SK-N-SH (cell line): Measurements from ENCODE around the gene CNDP2. TPM values are rescaled to one million over a fixed set of nuclear protein-coding genes. Genes with fewer than 3 reads are reported as not detected.

Experiments used
- CTCF ChIA-PET: fragments of 300-600, 350-600 bp; formaldehyde crosslinking; extraction: SDS; loops from one replicate; lab custom pipeline; 2021; lab: Yijun Ruan, JAX
- POLR2A ChIA-PET: fragments of 350-600 bp; sonication (Branson Sonifier 250); formaldehyde crosslinking; extraction: SDS; loops from one replicate; lab custom pipeline; 2020; ENCODE audit warnings: antibody characterized with exemption, inconsistent platforms; lab: Yijun Ruan, JAX
- DNase-seq: peaks from one replicate; pipeline ENCODE4 v3.0.0; 2012
- H2AFZ ChIP-seq: fragments of 200-600 bp; sonication (generic); 2 replicates; pipeline ENCODE4 v1.8.1; 2016; ENCODE audit warnings: antibody characterized with exemption, mild to moderate bottlenecking, low read depth
- H3F3A ChIP-seq: fragments of 200-600 bp; sonication (generic); replicated peaks from 2 replicates; pipeline ENCODE3; 2016; ENCODE audit warnings: antibody characterized with exemption, mild to moderate bottlenecking; ENCODE audit not compliant: insufficient read depth
- H3K27ac ChIP-seq, 2 experiments: fragments of 200-500 bp in 1 of 2; fragments of 200-600 bp in 1 of 2; sonication (Bioruptor generic) in 1 of 2; sonication (generic), shearing (Covaris generic) in 1 of 2; 2 replicates each; pipeline versions ENCODE4 v1.5.1 to v1.6.1; 2014 to 2016; ENCODE audit warnings: low read depth in 2 of 2, inconsistent platforms in 1 of 2, low read length in 1 of 2, mild to moderate bottlenecking in 1 of 2, mixed read lengths in 1 of 2
- H3K27me3 ChIP-seq: fragments of 200-600 bp; sonication (generic), shearing (Covaris generic); 2 replicates; pipeline ENCODE4 v1.6.1; 2016; ENCODE audit warnings: mixed run types; ENCODE audit not compliant: insufficient read depth
- H3K36me3 ChIP-seq, 2 experiments: fragments of 200-500 bp in 1 of 2; fragments of 200-600 bp in 1 of 2; sonication (Bioruptor generic) in 1 of 2; sonication (generic) in 1 of 2; replicated peaks in 1 of 2; 2 replicates each; pipeline versions ENCODE3 to v1.5.1; 2014 to 2016; ENCODE audit warnings: low read length in 1 of 2, mild to moderate bottlenecking in 1 of 2; ENCODE audit not compliant: insufficient read depth in 2 of 2, control insufficient read depth in 1 of 2
- H3K4me1 ChIP-seq, 2 experiments: fragments of 200-500 bp in 1 of 2; fragments of 200-600 bp in 1 of 2; sonication (Bioruptor generic) in 1 of 2; sonication (generic), shearing (Covaris generic) in 1 of 2; 2 replicates each; pipeline versions ENCODE4 v1.5.1 to v1.6.1; 2014 to 2016; ENCODE audit warnings: low read depth in 1 of 2, low read length in 1 of 2, mixed run types in 1 of 2; ENCODE audit not compliant: insufficient read depth in 2 of 2, control insufficient read depth in 1 of 2
- H3K4me2 ChIP-seq: fragments of 200-600 bp; sonication (generic), shearing (Covaris generic); 2 replicates; pipeline ENCODE4 v1.6.1; 2017; ENCODE audit warnings: mixed run types
- H3K4me3 ChIP-seq, 2 experiments: fragments of 200-500 bp in 1 of 2; fragments of 200-600 bp in 1 of 2; sonication (Bioruptor generic) in 1 of 2; sonication (generic), shearing (Covaris generic) in 1 of 2; 2 replicates each; pipeline versions ENCODE4 v1.5.1 to v1.8.1; 2014 to 2016; ENCODE audit warnings: low read depth in 2 of 2, inconsistent platforms in 1 of 2, low read length in 1 of 2, mild to moderate bottlenecking in 1 of 2, mixed read lengths in 1 of 2, moderate library complexity in 1 of 2
- H3K79me2 ChIP-seq: fragments of 200-600 bp; sonication (generic); 2 replicates; pipeline ENCODE4 v1.8.1; 2017; ENCODE audit warnings: mild to moderate bottlenecking; ENCODE audit not compliant: insufficient read depth
- H3K9ac ChIP-seq: fragments of 200-600 bp; sonication (generic); 2 replicates; pipeline ENCODE4 v1.6.1; 2017; ENCODE audit warnings: mixed run types
- H3K9me2 ChIP-seq: fragments of 200-600 bp; sonication (generic); 2 replicates; pipeline ENCODE4 v1.6.1; 2017; ENCODE audit warnings: mixed run types
- H3K9me3 ChIP-seq: fragments of 200-600 bp; sonication (generic); 2 replicates; pipeline ENCODE4 v1.6.1; 2017; ENCODE audit warnings: mixed run types, mild to moderate bottlenecking, moderate library complexity
- H4K20me1 ChIP-seq: fragments of 200-600 bp; sonication (generic); 2 replicates; pipeline ENCODE4 v1.6.1; 2017; ENCODE audit warnings: mild to moderate bottlenecking, mixed run types; ENCODE audit not compliant: insufficient read depth
- ELF1 ChIP-seq: IDR thresholded peaks from 2 replicates; pipeline ENCODE4 v1.4.0; 2012
- FOSL2 ChIP-seq: IDR thresholded peaks from 2 replicates; pipeline ENCODE4 v1.4.0; 2012; ENCODE audit warnings: low read depth, mild to moderate bottlenecking, moderate library complexity, borderline replicate concordance
- FOXJ3 ChIP-seq: sonication (generic); formaldehyde crosslinking; IDR thresholded peaks from 2 replicates; pipeline ENCODE4 v1.5.1; 2020; ENCODE audit warnings: mild to moderate bottlenecking, missing genetic modification reagents
- FOXM1 ChIP-seq: IDR thresholded peaks from 2 replicates; pipeline ENCODE4 v1.4.0; 2012; ENCODE audit warnings: low read depth, mild to moderate bottlenecking
- GABPA ChIP-seq: IDR thresholded peaks from 2 replicates; pipeline ENCODE4 v1.4.0; 2012; ENCODE audit warnings: low read depth, mild to moderate bottlenecking
- GATA2 ChIP-seq: sonication (generic); formaldehyde crosslinking; IDR thresholded peaks from 2 replicates; pipeline ENCODE4 v1.5.0; 2020; ENCODE audit warnings: mild to moderate bottlenecking, missing genetic modification reagents
- MXI1 ChIP-seq: IDR thresholded peaks from 2 replicates; pipeline ENCODE4 v1.6.1; 2012; ENCODE audit warnings: mild to moderate bottlenecking, low read depth, low read length, improper control_type of control experiment
- NFIC ChIP-seq: IDR thresholded peaks from 2 replicates; pipeline ENCODE4 v1.4.0; 2012; ENCODE audit warnings: borderline replicate concordance
- POLR2AphosphoS5 ChIP-seq: IDR thresholded peaks from 2 replicates; pipeline ENCODE4 v1.6.1; 2012; ENCODE audit warnings: low read depth, low read length
- RXRA ChIP-seq: IDR thresholded peaks from 2 replicates; pipeline ENCODE4 v1.4.0; 2012; ENCODE audit warnings: low read depth, mild to moderate bottlenecking, borderline replicate concordance
- SMC3 ChIP-seq: IDR thresholded peaks from 2 replicates; pipeline ENCODE4 v1.6.1; 2012; ENCODE audit warnings: low read depth, low read length, improper control_type of control experiment
- TCF12 ChIP-seq: IDR thresholded peaks from 2 replicates; pipeline ENCODE4 v1.4.0; 2012
- USF2 ChIP-seq: fragments of 150-350 bp; IDR thresholded peaks from 2 replicates; pipeline ENCODE4 v1.6.1; 2017; ENCODE audit warnings: antibody characterized with exemption, low read length, low read depth, borderline replicate concordance
- YY1 ChIP-seq: IDR thresholded peaks from 2 replicates; pipeline ENCODE4 v1.4.0; 2012; ENCODE audit warnings: low read depth, mild to moderate bottlenecking
- WGBS: methylation state at CpG from one replicate; pipeline ENCODE4 v1.1.6; 2017; ENCODE audit warnings: low lambda C conversion rate; 5-methylcytosine and 5-hydroxymethylcytosine counted together
- polyA plus RNA-seq, 3 experiments: library from polyadenylated mRNA; depleted of rRNA; stranded (reverse); fragments of >200 nt; gene quantifications; 2 replicates each; pipeline ENCODE4 v1.2.3, GENCODE V29; 2012
- TF ChIP-seq, protein P1 (sequence below): fragments of 150-350 bp; IDR thresholded peaks from 2 replicates; pipeline ENCODE4 v1.6.1; 2016; ENCODE audit warnings: mild to moderate bottlenecking, low read depth, low read length

The CNDP2 gene
- polyA plus RNA-seq, 1 of the 3 experiments (the other 2 are of a cell fraction): 78.5 TPM

GRCh38 chr18:74453642-74454198 is 42.4 kb upstream of the CNDP2 start:
- no peak overlapping the region for H3K4me3 ChIP-seq
- H2AFZ ChIP-seq: no peak overlapping the region
- H3K27ac ChIP-seq: no peak overlapping the region
- ChIA-PET POLR2A (no interaction called here), CTCF (interaction anchor here (1.4 to 1.6 kb wide), 2 partner anchors 8 to 38 kb away, joined by 3 to 4 read pairs; no protein-coding TSS in a partner anchor)
- DNase-seq: no peak
- WGBS: 13% methylated on average over 5 of the region's 6 CpGs
- no peaks in the 10 kb centered on the region for H3K9me2 ChIP-seq
- no peaks in the 10 kb centered on the region for H4K20me1 ChIP-seq
- no peaks in the 10 kb centered on the region for H3K79me2 ChIP-seq
- H3K9me3 ChIP-seq: no peaks in the 10 kb centered on the region
- no peaks in the 10 kb centered on the region for H3K4me1 ChIP-seq
- H3K36me3 ChIP-seq: no peaks in the 10 kb centered on the region
- H3K4me2 ChIP-seq: no peak overlapping the region
- H3F3A ChIP-seq: no peaks in the 10 kb centered on the region
- H3K27me3 ChIP-seq: peaks cover 94% of the 10 kb centered on the region
- no peak for TF ChIP-seq NFIC
- no peak for TF ChIP-seq FOSL2
- TF ChIP-seq MXI1: no peak
- TF ChIP-seq, protein P1, sequence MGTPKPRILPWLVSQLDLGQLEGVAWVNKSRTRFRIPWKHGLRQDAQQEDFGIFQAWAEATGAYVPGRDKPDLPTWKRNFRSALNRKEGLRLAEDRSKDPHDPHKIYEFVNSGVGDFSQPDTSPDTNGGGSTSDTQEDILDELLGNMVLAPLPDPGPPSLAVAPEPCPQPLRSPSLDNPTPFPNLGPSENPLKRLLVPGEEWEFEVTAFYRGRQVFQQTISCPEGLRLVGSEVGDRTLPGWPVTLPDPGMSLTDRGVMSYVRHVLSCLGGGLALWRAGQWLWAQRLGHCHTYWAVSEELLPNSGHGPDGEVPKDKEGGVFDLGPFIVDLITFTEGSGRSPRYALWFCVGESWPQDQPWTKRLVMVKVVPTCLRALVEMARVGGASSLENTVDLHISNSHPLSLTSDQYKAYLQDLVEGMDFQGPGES: no peak
- TF ChIP-seq TCF12: no peak
- TF ChIP-seq YY1: no peak
- TF ChIP-seq GATA2: no peak
- no peak for TF ChIP-seq POLR2AphosphoS5
- TF ChIP-seq FOXJ3 (CRISPR knock-in tag): no peak
- H3K9ac ChIP-seq: no peak overlapping the region

GRCh38 chr18:74454279-74454751 is 41.8 kb upstream of the CNDP2 start:
- H3F3A ChIP-seq: no peaks in the 10 kb centered on the region
- no peak overlapping the region for H2AFZ ChIP-seq
- H3K27me3 ChIP-seq: peaks cover 93% of the 10 kb centered on the region
- no peaks in the 10 kb centered on the region for H3K4me1 ChIP-seq
- H3K9me2 ChIP-seq: no peaks in the 10 kb centered on the region
- POLR2A ChIA-PET: no interaction called here
- H3K27ac ChIP-seq: no peak overlapping the region
- H4K20me1 ChIP-seq: no peaks in the 10 kb centered on the region
- WGBS: 29% methylated on average over 3 of the region's 9 CpGs
- no peaks in the 10 kb centered on the region for H3K79me2 ChIP-seq
- H3K9ac ChIP-seq: no peak overlapping the region
- no peaks in the 10 kb centered on the region for H3K9me3 ChIP-seq
- H3K4me3 ChIP-seq: no peak overlapping the region
- no peak for TF ChIP-seq NFIC
- TF ChIP-seq RXRA: no peak
- TF ChIP-seq USF2: no peak
- TF ChIP-seq SMC3: no peak
- TF ChIP-seq GABPA: no peak
- TF ChIP-seq FOXM1: no peak
- no peak for TF ChIP-seq ELF1
- CTCF ChIA-PET: interaction anchor here (1.6 kb wide), 1 partner anchor 9 kb away, joined by 3 read pairs; no protein-coding TSS in a partner anchor
- no peak for DNase-seq
- H3K36me3 ChIP-seq: no peaks in the 10 kb centered on the region
- H3K4me2 ChIP-seq: no peak overlapping the region
